ENCODE data around the gene CDH23. TPM values are rescaled to one million over a fixed set of nuclear protein-coding genes. Genes with fewer than 3 reads are reported as not detected.
A peak's percentile ranks its signal among the peaks of the same experiment; 100 is the strongest.

The CDH23 gene
- total and polyA plus RNA-seq, 9 of the 15 experiments (the other 6 are each of a cell fraction or from before 2014, with no cell fraction given) = 0.18 to 1.2 (median 0.47) TPM

DNA sequence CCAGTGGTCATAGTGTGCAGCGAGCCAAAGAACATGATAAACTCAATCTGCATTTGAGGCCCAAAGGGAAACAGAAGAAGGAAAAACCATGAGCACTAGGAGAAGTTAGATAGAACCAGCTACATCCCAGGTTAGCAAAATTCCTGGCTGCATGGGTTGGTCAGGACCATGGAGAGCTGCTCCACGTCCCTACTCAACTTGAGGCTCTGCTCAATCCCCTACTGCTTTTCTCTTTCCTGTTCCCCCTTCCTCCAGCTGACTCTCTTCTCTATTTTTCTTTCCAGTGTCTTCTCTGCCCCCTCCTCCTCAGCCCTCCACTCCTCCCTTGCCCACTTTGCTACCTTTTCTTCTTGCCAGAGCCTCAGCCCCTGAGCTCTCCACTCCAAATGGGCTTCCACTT is 398.5 kb downstream of the CDH23 start (continued):
- TF ChIP-seq, protein P1, sequence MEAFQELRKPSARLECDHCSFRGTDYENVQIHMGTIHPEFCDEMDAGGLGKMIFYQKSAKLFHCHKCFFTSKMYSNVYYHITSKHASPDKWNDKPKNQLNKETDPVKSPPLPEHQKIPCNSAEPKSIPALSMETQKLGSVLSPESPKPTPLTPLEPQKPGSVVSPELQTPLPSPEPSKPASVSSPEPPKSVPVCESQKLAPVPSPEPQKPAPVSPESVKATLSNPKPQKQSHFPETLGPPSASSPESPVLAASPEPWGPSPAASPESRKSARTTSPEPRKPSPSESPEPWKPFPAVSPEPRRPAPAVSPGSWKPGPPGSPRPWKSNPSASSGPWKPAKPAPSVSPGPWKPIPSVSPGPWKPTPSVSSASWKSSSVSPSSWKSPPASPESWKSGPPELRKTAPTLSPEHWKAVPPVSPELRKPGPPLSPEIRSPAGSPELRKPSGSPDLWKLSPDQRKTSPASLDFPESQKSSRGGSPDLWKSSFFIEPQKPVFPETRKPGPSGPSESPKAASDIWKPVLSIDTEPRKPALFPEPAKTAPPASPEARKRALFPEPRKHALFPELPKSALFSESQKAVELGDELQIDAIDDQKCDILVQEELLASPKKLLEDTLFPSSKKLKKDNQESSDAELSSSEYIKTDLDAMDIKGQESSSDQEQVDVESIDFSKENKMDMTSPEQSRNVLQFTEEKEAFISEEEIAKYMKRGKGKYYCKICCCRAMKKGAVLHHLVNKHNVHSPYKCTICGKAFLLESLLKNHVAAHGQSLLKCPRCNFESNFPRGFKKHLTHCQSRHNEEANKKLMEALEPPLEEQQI (IDR thresholded peaks at IDR 0.05) = peak; percentile 93
- no peak for TF ChIP-seq SAFB2 (IDR thresholded peaks at IDR 0.05; ENCODE audit: borderline replicate concordance, low read depth, low read length, severe bottlenecking)
- TF ChIP-seq, protein P2, sequence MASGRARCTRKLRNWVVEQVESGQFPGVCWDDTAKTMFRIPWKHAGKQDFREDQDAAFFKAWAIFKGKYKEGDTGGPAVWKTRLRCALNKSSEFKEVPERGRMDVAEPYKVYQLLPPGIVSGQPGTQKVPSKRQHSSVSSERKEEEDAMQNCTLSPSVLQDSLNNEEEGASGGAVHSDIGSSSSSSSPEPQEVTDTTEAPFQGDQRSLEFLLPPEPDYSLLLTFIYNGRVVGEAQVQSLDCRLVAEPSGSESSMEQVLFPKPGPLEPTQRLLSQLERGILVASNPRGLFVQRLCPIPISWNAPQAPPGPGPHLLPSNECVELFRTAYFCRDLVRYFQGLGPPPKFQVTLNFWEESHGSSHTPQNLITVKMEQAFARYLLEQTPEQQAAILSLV (tag; IDR thresholded peaks at IDR 0.05) = peak; percentile 60
- no peak for TF ChIP-seq MCM2 (IDR thresholded peaks at IDR 0.05; ENCODE audit: low read depth)
- TF ChIP-seq ZNF175 (CRISPR knock-in tag; IDR thresholded peaks at IDR 0.05; ENCODE audit: low read depth) = peak; percentile 75
- TF ChIP-seq NR2C2 (CRISPR knock-in tag; IDR thresholded peaks at IDR 0.05) = 0 out of 2 replicates have a peak, but pooled peaks have one; percentile 46
- no peak for TF ChIP-seq NR2C2 (tag; IDR thresholded peaks at IDR 0.05)
- TF ChIP-seq, protein P3, sequence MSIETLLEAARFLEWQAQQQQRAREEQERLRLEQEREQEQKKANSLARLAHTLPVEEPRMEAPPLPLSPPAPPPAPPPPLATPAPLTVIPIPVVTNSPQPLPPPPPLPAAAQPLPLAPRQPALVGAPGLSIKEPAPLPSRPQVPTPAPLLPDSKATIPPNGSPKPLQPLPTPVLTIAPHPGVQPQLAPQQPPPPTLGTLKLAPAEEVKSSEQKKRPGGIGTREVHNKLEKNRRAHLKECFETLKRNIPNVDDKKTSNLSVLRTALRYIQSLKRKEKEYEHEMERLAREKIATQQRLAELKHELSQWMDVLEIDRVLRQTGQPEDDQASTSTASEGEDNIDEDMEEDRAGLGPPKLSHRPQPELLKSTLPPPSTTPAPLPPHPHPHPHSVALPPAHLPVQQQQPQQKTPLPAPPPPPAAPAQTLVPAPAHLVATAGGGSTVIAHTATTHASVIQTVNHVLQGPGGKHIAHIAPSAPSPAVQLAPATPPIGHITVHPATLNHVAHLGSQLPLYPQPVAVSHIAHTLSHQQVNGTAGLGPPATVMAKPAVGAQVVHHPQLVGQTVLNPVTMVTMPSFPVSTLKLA (conservative IDR thresholded peaks at IDR 0.05) = peak in 1 of 2 experiments; percentile 24; a peak in 1 of 4 replicates
- TF ChIP-seq CBX5 (IDR thresholded peaks at IDR 0.05; ENCODE audit: borderline replicate concordance, low read depth) = no peak
- TF ChIP-seq SP2 (IDR thresholded peaks at IDR 0.05; ENCODE audit: extremely low read depth, low read depth, low read length, poor library complexity, severe bottlenecking) = no peak
- TF ChIP-seq, protein P4, sequence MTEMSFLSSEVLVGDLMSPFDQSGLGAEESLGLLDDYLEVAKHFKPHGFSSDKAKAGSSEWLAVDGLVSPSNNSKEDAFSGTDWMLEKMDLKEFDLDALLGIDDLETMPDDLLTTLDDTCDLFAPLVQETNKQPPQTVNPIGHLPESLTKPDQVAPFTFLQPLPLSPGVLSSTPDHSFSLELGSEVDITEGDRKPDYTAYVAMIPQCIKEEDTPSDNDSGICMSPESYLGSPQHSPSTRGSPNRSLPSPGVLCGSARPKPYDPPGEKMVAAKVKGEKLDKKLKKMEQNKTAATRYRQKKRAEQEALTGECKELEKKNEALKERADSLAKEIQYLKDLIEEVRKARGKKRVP (CRISPR knock-in tag; IDR thresholded peaks at IDR 0.05) = no peak
- TF ChIP-seq POLR3G (IDR thresholded peaks at IDR 0.05; ENCODE audit: extremely low read depth, insufficient read length, insufficient replicate concordance) = no peak
- no peak for TF ChIP-seq TAF15 (IDR thresholded peaks at IDR 0.05; ENCODE audit: low read depth, low read length)
- no peak for TF ChIP-seq CHCHD3 (CRISPR knock-in tag; IDR thresholded peaks at IDR 0.05)
- TF ChIP-seq ZNF24 (IDR thresholded peaks at IDR 0.05) = no peak
- no peak for TF ChIP-seq HDGF (IDR thresholded peaks at IDR 0.05)
- TF ChIP-seq CSDE1 (IDR thresholded peaks at IDR 0.05) = no peak
- TF ChIP-seq ATF1 (CRISPR knock-in tag; IDR thresholded peaks at IDR 0.05) = no peak
- no peak for TF ChIP-seq ATF1 (tag; IDR thresholded peaks at IDR 0.05)
- TF ChIP-seq ZNF311 (CRISPR knock-in tag; IDR thresholded peaks at IDR 0.05) = peak; percentile 62; the same call in 1 of the 2 replicates
- TF ChIP-seq CBX2 (IDR thresholded peaks at IDR 0.05; ENCODE audit: insufficient read depth, low read length, poor library complexity, severe bottlenecking) = no peak
- TF ChIP-seq, protein P5, sequence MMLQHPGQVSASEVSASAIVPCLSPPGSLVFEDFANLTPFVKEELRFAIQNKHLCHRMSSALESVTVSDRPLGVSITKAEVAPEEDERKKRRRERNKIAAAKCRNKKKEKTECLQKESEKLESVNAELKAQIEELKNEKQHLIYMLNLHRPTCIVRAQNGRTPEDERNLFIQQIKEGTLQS (IDR thresholded peaks at IDR 0.05) = no peak
- TF ChIP-seq, protein P5 (CRISPR knock-in tag; conservative IDR thresholded peaks at IDR 0.05) = no peak
